Measurements from ENCODE around the gene DZIP1.
"Not testable (repeated sequence)": the region's sequence is repeated elsewhere in the genome, so short reads cannot be mapped to it uniquely, and the experiment has no call there.

DZIP1 gene

DNA sequence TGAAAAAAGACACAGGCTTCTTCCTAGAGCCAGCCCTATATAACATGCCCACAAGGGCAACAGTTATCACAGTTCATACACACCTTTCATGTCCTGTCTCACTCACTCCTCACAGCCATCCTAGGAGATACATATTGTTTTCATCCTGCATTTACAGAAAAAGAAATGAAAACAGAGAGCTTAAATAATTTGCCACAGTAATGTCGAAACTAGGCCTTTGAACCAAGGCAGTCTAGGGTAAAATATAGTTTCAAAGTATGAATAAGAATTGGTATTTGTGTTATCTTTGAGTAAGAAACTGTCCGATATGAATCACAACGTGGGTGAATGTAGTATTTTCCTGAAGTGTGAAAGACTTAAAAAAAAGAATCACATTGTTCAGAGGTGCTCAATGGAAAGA lies 65.2 kb downstream of the DZIP1 start:
- no peak for TF ChIP-seq ZFX (IDR thresholded peaks at IDR 0.05; ENCODE audit: borderline replicate concordance)
- TF ChIP-seq, protein P1, sequence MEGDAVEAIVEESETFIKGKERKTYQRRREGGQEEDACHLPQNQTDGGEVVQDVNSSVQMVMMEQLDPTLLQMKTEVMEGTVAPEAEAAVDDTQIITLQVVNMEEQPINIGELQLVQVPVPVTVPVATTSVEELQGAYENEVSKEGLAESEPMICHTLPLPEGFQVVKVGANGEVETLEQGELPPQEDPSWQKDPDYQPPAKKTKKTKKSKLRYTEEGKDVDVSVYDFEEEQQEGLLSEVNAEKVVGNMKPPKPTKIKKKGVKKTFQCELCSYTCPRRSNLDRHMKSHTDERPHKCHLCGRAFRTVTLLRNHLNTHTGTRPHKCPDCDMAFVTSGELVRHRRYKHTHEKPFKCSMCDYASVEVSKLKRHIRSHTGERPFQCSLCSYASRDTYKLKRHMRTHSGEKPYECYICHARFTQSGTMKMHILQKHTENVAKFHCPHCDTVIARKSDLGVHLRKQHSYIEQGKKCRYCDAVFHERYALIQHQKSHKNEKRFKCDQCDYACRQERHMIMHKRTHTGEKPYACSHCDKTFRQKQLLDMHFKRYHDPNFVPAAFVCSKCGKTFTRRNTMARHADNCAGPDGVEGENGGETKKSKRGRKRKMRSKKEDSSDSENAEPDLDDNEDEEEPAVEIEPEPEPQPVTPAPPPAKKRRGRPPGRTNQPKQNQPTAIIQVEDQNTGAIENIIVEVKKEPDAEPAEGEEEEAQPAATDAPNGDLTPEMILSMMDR (IDR thresholded peaks at IDR 0.05) = no peak
- H3K27ac ChIP-seq = no peak overlapping the region

DNA sequence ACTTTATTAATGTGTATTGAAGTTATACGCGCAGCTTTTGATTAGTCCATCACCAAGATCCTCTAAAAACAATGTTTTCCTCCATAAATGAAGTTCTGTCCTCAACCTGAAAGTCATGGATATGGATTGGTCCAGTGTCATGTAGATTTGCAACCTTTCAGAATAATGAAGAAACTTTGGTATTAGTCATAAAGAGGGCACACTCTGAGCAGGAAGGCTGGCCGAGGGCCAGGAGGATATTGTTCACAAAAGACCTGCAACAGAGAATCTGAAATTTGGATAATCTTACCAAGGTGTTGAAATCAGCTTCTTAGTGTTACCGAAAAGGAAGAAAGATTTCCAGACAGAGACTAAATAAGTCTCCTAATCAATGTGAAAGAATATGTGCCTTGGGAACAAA lies 71.3 kb downstream of the DZIP1 start:
- TF ChIP-seq, protein P1 (IDR thresholded peaks at IDR 0.05) = no peak
- no peak for TF ChIP-seq ZFX (IDR thresholded peaks at IDR 0.05; ENCODE audit: borderline replicate concordance)

GRCh38 chr13:95571941-95572340 lies 72.6 kb downstream of the DZIP1 start:
- TF ChIP-seq ZFX (IDR thresholded peaks at IDR 0.05; ENCODE audit: borderline replicate concordance) = no peak
- TF ChIP-seq, protein P1 (IDR thresholded peaks at IDR 0.05) = no peak
- no peak overlapping the region for H3K27ac ChIP-seq

More for the DNA sequence above, 71.3 kb downstream of the DZIP1 start:
- H3K27ac ChIP-seq = no peak overlapping the region

GRCh38 chr13:95570016-95570415 lies 74.5 kb downstream of the DZIP1 start:
- no peak for TF ChIP-seq ZFX (IDR thresholded peaks at IDR 0.05; ENCODE audit: borderline replicate concordance)
- TF ChIP-seq, protein P1 (IDR thresholded peaks at IDR 0.05) = no peak
- no peak overlapping the region for H3K27ac ChIP-seq

DNA sequence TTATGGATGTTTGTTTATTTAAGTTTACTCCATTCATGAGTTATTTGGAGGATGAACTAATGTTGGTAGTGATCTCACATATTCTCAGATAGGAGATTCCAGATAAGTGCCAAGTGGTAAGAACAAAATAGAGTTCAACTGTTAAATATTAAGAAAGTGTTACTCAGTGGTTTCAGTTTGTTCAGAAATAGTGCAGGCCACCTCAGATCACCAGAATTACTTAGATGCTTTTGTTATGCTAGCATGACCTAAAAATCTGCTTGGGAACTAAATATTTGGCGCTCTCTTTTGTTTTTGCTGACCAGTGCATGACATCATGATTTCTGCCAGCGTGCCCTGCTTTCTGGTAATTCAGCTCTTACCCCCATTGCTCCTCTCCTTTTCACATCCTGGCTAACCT lies 76.4 kb downstream of the DZIP1 start:
- TF ChIP-seq, protein P1 (IDR thresholded peaks at IDR 0.05) = no peak
- TF ChIP-seq ZFX (IDR thresholded peaks at IDR 0.05; ENCODE audit: borderline replicate concordance) = no peak
- H3K27ac ChIP-seq = no peak overlapping the region

DNA sequence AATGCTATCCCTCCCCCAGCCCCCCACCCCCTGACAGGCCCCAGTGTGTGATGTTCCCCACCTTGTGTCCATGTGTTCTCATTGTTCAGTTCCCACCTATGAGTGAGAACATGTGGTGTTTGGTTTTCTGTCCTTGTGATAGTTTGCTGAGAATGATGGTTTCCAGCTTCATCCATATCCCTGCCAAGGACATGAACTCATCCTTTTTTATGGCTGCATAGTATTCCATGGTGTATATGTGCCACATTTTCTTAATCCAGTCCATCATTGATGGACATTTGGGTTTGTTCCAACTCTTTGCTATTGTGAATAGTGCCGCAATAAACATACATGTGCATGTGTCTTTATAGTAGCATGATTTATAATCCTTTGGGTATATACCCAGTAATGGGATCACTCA lies 78.7 kb downstream of the DZIP1 start:
- not testable (repeated sequence) for H3K27ac ChIP-seq

DNA sequence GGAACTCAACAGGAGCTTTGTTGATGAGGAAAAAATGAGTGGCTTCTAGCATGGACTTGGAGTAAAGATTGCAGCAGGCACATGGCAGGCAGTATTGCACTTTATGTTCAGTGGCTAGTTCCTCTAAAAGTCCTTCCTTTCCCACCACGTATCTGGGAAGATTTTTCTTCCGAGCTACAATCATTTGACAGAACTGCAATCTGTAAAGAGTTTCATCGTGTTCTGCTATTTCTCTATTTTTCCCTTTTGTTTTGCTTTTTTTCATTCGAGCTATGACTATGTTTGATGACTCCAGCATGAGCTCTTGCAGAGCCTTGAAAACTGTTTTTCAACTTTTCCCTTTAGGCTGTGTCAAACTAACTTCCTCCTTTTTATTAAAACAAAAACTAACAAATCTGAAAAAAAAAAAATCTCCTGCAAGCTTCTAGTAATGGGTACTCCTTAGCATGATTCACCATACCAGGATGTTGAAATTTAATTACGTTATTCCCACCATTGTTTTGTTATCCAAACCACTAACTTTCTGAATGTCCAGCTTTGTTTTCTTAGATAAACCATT lies 79.7 kb downstream of the DZIP1 start:
- no peak overlapping the region for H3K27ac ChIP-seq
- no peak for TF ChIP-seq ZFX (IDR thresholded peaks at IDR 0.05; ENCODE audit: borderline replicate concordance)
- TF ChIP-seq, protein P1 (IDR thresholded peaks at IDR 0.05) = no peak

DNA sequence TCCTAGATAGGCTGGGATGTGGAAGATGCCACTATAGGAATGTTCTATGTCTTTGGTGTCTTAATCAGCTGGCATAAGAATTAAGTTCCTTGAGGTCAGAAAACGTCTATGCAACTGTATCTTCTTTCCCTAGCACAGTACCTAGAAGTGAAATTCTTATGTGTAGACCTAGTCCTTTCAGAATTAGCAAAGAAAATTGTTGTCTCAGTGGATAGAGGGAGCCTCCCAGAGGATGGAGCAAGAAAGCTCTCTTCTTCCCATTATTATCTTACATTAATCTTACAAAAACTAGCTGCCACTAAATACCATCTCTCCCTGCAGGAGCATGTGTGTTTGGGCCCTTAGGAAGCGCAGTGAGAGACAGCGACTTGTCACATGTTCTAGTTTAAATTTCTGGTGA lies 80.4 kb downstream of the DZIP1 start:
- TF ChIP-seq, protein P1 (IDR thresholded peaks at IDR 0.05) = 0 out of 2 replicates have a peak, but pooled peaks have one; percentile 7
- TF ChIP-seq ZFX (IDR thresholded peaks at IDR 0.05; ENCODE audit: borderline replicate concordance) = no peak
- H3K27ac ChIP-seq = no peak overlapping the region
